NB4 (cell line): ENCODE data around the gene WTAP.

Source experiments
- POLR2A ChIP-seq: IDR thresholded peaks from 2 replicates; pipeline ENCODE4 v1.6.1; 2011; ENCODE audit warnings: mild to moderate bottlenecking; ENCODE audit not compliant: insufficient read length; ENCODE audit errors: extremely low read depth
- TF ChIP-seq, protein P1 (sequence below): IDR thresholded peaks from one replicate; pipeline ENCODE4 v1.5.1; 2012; ENCODE audit warnings: low read depth, low read length
- TF ChIP-seq, protein P2 (sequence below): IDR thresholded peaks from 2 replicates; pipeline ENCODE4 v1.6.1; 2011; ENCODE audit warnings: low read depth, low read length

DNA sequence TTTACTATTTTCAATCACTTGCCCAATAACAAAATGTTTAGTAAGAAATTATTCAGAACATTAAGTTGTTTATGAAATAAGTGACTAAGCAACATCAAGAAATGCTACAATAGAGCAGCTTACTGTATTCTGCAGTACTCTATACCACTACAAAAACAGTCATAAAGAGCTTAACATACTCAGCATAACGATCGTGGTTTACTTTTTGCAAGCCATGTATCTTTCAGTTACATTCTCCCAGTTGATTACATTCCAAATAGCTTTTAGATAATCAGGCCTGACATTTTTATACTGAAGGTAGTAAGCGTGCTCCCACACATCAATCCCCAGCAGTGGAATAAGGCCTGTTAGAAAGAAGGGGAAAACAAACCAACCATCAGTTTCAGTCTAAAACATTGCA, 45.0 kb upstream of the WTAP start:
- TF ChIP-seq, protein P1, sequence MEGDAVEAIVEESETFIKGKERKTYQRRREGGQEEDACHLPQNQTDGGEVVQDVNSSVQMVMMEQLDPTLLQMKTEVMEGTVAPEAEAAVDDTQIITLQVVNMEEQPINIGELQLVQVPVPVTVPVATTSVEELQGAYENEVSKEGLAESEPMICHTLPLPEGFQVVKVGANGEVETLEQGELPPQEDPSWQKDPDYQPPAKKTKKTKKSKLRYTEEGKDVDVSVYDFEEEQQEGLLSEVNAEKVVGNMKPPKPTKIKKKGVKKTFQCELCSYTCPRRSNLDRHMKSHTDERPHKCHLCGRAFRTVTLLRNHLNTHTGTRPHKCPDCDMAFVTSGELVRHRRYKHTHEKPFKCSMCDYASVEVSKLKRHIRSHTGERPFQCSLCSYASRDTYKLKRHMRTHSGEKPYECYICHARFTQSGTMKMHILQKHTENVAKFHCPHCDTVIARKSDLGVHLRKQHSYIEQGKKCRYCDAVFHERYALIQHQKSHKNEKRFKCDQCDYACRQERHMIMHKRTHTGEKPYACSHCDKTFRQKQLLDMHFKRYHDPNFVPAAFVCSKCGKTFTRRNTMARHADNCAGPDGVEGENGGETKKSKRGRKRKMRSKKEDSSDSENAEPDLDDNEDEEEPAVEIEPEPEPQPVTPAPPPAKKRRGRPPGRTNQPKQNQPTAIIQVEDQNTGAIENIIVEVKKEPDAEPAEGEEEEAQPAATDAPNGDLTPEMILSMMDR = no peak
- no peak for TF ChIP-seq POLR2A
- TF ChIP-seq, protein P2, sequence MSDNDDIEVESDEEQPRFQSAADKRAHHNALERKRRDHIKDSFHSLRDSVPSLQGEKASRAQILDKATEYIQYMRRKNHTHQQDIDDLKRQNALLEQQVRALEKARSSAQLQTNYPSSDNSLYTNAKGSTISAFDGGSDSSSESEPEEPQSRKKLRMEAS = no peak
